NCI-H345 treated with DMSO at 0.1 percent for 48 hours (cell line): Measurements from ENCODE around the gene EEF2KMT.
"Not testable (repeated sequence)": the region's sequence is repeated elsewhere in the genome, so short reads cannot be mapped to it uniquely, and the experiment has no call there.

Source experiments
- DNase-seq: peaks from one replicate; lab custom pipeline; 2025; ENCODE audit not compliant: unreplicated experiment; lab: John Stamatoyannopoulos, UW

EEF2KMT gene

GRCh38 chr16:5071681-5072333 is 25.8 kb downstream of the EEF2KMT start, which contains the start of gene ALG1:
Gene ALG1, plus strand, starts transcription at chr16:5071843. Its CDS starts 7 bp downstream, at chr16:5071850.
- DNase-seq: peak; percentile 80

DNA sequence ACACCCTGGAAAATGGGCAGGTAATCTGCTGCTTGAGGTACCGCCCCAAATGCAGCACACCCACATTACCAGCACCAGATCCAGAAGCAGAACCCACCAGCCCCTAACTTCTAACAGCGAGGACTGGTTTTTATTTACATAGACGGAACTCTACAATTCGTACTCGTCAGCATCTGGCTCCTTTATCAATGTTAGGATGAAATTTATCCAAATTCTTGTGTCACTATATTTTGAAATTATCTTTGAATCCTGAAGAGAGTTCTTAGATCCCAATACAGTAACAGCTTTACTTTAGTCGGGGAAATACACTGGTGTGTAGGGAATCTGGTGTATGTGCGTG is 26.3 kb downstream of the EEF2KMT start:
- no peak for DNase-seq

- DNase-seq: no peak
Measured at GRCh38 chr16:5070431-5071186, 27.0 kb downstream of the EEF2KMT start.

GRCh38 chr16:5069854-5070253 is 27.7 kb downstream of the EEF2KMT start:
- no peak for DNase-seq

GRCh38 chr16:5069048-5069447 is 28.5 kb downstream of the EEF2KMT start:
- DNase-seq: no peak

DNA sequence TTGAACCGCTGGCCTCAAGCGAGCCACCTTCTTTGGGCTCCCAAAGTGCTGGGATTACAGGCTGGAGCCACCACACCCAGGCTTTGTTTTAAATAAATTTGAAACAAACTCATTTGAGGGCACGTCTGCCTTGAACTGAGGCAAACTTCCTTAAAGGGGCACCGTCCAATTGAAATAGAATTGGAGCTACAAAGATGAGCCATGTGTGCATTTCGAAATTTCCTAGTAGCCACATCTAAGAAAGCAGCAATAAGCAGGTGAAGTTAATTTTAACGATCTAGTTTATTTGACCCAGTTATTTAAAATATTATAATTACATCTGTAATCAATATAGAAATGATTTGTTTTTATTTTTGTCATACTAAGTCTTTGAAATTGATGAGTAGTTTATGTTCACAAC is 31.1 kb downstream of the EEF2KMT start:
- no peak for DNase-seq

DNA sequence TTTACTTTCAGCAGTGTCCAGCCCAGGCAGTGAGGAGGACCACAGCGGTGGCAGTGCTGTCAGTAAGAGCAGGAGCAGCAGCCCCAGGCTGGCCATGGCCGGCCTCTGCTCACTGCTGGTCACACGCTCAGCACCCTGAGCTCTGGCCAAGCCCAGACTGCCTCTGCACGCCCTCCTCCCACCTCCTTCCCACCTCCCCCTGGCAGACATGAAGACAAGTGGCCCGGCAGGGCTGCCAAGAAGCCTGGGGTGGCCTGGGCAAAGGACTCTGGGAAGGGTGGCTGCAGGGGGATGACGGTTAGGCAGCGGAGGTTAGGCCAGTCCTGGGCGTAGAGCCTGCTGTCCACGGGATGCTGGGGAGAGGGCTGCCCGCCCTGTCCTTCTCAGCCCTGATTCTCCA is 31.8 kb downstream of the EEF2KMT start, which contains the start of gene C16orf89:
C16orf89 (minus strand) TSS at position 144 of the 400 bp plus-strand sequence; CDS start at position 96, 48 bp downstream.
- DNase-seq: no peak

GRCh38 chr16:5065326-5065725 is 32.3 kb downstream of the EEF2KMT start:
- DNase-seq: no peak

- peak; percentile 46 for DNase-seq
Measured at GRCh38 chr16:5064915-5065314, 32.7 kb downstream of the EEF2KMT start.

DNA sequence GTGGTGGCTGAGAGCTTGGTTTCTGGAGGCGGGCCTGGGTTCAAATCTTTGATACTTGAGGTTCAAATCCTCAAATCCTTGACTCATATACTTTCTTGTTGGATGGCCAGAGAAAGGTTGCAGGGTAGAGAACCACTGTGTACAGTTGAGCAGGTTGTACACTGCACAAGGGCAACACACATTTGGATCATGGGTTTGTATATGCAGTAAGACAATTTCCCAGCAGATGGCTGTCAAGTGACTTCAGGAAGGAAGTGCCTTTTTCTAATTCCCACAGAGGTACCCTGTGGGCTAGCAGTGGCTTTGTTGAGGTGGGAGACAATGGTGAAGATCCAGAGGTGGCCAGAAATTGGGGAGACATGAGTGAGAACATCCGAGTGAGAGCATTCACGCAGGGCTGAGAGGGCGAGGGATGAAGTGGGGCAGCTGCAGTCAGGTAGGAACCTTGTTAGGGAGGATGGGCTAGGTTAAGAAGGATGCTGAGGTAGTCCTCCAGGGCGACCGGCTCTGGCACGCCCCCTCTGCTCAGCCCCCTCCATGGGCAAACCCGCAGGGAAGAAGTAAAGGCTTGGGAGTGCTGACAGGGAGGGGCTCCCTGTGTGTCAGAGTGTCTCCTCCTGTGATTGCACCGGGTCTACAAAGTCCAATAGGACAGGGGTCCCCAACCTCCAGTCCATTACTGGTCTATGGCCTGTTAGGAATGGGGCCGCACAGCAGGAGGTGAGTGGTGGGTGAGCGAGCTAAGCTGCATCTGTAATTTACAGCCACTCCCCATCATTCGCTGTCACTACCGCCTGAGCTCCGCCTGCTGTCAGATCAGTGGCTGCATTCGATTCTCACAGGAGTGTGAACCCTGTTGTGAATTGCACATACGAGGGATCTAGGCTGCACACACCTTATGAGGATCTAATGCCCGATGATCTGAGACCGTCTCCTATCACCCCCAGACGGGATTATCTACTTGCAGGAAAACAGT is 34.5 kb downstream of the EEF2KMT start:
- DNase-seq: no peak

DNA sequence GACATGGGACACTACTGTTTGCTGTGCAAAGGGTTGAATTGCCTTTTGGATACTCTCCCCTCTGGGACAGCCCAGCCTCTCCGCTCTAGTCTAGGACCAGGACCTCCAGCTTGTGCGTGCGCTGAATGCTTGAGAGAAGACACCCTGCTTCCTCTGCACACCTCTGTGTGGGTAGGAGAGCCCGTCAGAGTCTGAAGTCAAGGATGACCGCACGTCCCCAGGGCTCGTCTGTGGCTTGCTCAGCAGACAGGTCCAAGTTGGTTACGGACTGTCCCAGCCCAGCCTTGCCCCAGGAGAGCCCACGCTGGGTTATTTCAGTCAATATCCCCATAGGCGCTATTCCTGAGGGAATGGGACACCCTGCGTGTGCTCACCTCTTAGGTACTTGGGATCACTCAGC is 35.5 kb downstream of the EEF2KMT start:
- DNase-seq: no peak

- DNase-seq: no peak
Measured at GRCh38 chr16:5060073-5060641, 37.4 kb downstream of the EEF2KMT start.

DNA sequence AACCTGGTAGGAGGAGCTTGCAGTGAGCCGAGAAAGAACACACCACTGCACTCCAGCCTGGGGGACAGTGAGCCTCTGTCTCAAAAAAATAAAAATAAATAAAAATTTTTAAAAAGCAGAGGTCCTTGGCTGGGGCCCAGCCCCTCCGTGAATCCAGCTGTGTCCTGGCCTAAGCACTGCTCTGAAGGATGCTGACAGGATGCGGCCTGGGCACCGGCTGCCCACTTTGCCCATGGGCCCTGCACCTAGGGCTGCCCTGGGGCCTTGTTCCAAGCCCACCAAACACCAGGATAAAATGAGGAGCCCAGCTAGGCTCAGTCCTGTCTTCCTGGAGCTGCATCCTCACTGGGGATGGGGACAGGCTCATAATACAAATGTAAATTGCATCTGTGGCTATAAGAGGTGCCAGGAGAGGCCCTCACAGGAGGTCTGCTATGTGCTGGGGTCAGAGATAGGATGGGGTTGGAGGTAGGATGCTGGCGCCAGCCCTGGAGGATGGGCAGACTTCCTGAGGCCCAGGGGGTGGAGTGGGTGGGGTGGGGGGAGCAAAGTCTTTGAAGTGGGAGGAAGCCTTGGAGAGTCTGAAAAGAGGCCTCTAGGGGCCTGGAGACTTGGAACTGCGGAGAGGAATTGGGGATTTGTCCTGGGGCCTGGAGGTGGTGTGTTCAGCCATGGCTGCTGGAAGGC is 38.1 kb downstream of the EEF2KMT start:
- no peak for DNase-seq

GRCh38 chr16:5058476-5058875 is 39.1 kb downstream of the EEF2KMT start:
- no peak for DNase-seq

- DNase-seq: no peak
Measured at GRCh38 chr16:5056352-5056751, 41.2 kb downstream of the EEF2KMT start.

DNA sequence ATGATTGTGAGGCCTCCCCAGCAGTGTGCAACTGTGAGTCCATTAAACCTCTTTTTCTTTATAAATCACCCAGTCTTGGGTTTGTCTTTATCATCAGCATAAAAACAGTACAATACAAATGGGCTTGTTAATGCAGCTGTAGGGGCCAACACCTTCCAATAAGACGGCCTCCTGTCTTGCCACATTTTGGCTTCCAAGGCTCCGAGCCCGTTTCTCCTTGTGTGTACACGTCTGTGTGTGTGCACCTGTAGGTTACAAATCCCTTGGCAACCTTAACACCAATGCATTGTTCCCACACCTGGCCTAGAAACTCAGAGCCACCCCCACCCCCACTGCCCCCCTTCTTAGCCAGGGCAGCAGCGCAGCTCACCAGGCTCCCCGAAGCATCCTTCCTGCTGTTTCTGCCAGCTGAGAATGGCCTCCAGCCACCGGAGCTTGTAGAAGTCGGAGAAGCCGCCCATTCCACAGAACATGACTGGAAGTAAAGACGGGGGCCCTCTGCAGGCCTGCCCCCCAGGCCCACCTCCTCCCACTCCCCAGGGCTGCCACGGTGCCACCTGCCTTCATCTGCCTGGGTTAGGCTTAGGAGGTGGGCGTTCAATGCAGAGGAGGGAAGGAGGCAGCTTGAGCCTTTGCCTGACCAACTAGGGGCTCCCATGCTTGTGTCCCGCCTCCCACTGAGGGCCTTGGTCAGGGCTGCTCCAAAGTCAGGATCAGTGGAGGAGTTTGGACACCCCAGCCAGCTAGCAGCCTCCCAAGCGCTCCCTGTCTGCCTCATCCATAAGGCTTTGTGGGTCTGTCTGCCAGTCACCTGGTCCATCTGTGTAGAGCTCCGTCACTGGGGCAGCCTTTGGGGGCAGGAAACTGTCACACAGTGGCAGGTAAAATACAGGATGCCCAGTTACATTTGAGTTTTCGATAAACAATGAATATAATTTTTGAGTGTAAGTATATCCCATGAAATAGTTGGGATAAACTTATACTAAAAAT is 42.4 kb downstream of the EEF2KMT start:
- DNase-seq: no peak

DNA sequence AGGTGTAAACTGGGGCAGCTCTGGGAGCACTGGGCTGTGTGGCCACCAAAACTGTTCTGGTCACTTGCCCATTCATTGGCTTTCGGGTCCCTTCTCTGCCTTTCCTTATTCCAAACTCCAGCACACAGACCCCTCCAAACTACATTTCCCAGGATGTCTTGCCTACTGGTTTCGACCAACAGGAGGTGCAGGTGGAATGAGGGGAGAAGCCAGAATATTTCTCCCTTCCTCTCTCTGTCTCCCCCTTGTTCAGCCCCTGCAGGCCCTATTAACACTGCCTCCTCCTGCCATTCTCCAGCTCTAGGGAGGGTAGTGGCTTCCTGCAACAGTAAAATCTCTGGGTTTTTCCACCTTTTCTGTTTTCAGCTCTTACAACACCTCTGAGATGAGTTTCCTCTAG is 50.7 kb downstream of the EEF2KMT start:
- no peak for DNase-seq

DNA sequence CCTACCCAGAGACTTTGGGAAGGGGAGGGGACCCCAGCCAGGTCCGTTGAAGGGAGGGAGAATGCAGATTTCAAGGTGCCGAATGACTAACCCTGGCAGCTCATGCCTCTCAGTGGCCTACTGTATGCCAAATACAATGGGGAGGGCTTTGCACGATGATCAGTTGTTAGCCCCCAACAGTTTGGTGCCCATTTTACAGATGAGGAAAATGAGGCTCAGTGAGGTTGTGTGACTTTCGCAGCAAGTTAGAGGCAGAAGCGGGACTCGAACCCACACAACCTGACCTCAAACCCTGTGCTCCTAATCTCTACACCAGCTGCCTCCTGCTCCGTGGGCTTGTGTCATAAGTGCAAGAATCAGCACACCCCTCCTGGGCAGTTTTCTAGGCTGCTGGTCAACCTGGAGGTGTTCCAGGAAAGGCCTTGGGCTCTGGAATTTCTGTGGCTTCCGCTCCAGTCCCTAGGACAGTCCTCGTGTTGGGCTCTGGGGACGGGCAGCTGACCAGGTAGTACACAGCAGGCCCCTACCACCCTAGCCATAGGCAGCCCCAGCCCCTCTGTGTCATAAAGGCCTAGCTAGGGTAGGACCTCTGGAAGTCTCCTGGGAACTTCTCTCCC is 52.0 kb downstream of the EEF2KMT start:
- no peak for DNase-seq

DNA sequence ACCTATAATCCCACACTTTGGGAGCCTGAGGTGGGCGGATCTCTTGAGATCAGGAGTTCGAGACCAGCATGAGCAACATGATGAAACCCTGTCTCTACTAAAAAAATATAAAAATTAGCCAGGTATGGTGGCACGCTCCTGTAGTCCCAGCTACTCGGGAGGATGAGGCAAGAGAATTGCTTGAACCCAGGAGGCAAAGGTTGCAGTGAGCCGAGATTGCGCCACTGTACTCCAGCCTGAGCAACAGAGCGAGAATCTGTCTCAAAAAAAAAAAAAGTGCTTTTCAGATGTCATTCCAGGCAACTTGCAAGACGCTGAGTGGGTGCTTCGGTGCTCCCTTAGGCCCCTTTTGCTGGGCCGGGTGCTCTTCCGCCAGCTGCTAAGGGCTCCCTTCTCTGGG is 53.0 kb downstream of the EEF2KMT start:
- DNase-seq: not testable (repeated sequence)
